Measurements from ENCODE around the gene PLA2G2C. TPM values are rescaled to one million over a fixed set of nuclear protein-coding genes. Genes with fewer than 3 reads are reported as not detected.

Gene PLA2G2C
- not detected for total RNA-seq

GRCh38 chr1:20185834-20186782 is at the start of gene PLA2G2C, which contains the start of gene UBXN10:
Gene PLA2G2C, minus strand, starts transcription at chr1:20186518. Its CDS starts 9,155 bp downstream, at chr1:20177363.
Gene UBXN10, plus strand, starts transcription at chr1:20186096. Its CDS starts 4,466 bp downstream, at chr1:20190562.

GRCh38 chr1:20138961-20139550 is 47.3 kb downstream of the PLA2G2C start, which contains the start of gene PLA2G2F:
Gene PLA2G2F, plus strand, starts transcription at chr1:20139323. Its CDS starts 105 bp downstream, at chr1:20139428.

GRCh38 chr1:20119347-20119746 is 67.0 kb downstream of the PLA2G2C start, which contains the start of gene PLA2G2D:
Gene PLA2G2D, minus strand, starts transcription at chr1:20119536. Its CDS starts 38 bp downstream, at chr1:20119498.

Other genes starting within 250 kb of the PLA2G2C start
- gene PLA2G2A, start 206.9 kb downstream of the PLA2G2C start, total RNA-seq = not detected
- gene PLA2G5, start 116.3 kb downstream of the PLA2G2C start, total RNA-seq = not detected
- gene PLA2G2D, start 67.0 kb downstream of the PLA2G2C start, total RNA-seq = not detected
- gene PLA2G2F, start 47.2 kb downstream of the PLA2G2C start, total RNA-seq = not detected
- under 1 TPM; 0.33 to 0.34 TPM for gene UBXN10, start 422 bp downstream of the PLA2G2C start, total RNA-seq
- not detected for gene VWA5B1, start 104.4 kb upstream of the PLA2G2C start, total RNA-seq

Data from melanocyte of skin (primary cell).